ENCODE results near the gene SRPX2.

- peak in 1 of 2 donors; percentile 52 for TF ChIP-seq POLR2AphosphoS5 (IDR thresholded peaks at IDR 0.05)
- no peak for TF ChIP-seq POLR2A (IDR thresholded peaks at IDR 0.05; ENCODE audit: low read depth)
Measured at GRCh38 chrX:100636321-100636991, 7.5 kb upstream of the SRPX2 start, which contains the start of gene TSPAN6.
